Measurements from ENCODE around the gene ZC2HC1B.

The ZC2HC1B gene

GRCh38 chr6:143864234-143864633 lies at the start of gene ZC2HC1B:
Gene ZC2HC1B (plus strand): TSS chr6:143864474. CDS start chr6:143864540, 66 bp downstream.
- no peak within 1 kb of the TSS for H3K4me3 ChIP-seq (replicated peaks in 1 of 2; ENCODE audit: low read depth in 2 of 2, low read length in 2 of 2)
- TF ChIP-seq CTCF (IDR thresholded peaks at IDR 0.05; ENCODE audit: low read depth, low read length): no peak
- no peak for DNase-seq (ENCODE audit: low read depth in 2 of 2)

- no peak for TF ChIP-seq CTCF (IDR thresholded peaks at IDR 0.05; ENCODE audit: low read depth, low read length)
- DNase-seq (ENCODE audit: low read depth in 2 of 2): no peak
- H3K4me3 ChIP-seq (replicated peaks in 1 of 2; ENCODE audit: low read depth in 2 of 2, low read length in 2 of 2): no peak overlapping the region
These were observed 46.7 kb upstream of the ZC2HC1B start for GRCh38 chr6:143817621-143818020.

GRCh38 chr6:143821359-143821758 lies 42.9 kb upstream of the ZC2HC1B start:
- no peak overlapping the region for H3K4me3 ChIP-seq (replicated peaks in 1 of 2; ENCODE audit: low read depth in 2 of 2, low read length in 2 of 2)
- TF ChIP-seq CTCF (IDR thresholded peaks at IDR 0.05; ENCODE audit: low read depth, low read length): no peak
- no peak for DNase-seq (ENCODE audit: low read depth in 2 of 2)

GRCh38 chr6:143822584-143823024 lies 41.7 kb upstream of the ZC2HC1B start:
- DNase-seq (ENCODE audit: low read depth in 2 of 2): peak; percentile 54 to 70
- no peak for TF ChIP-seq CTCF (IDR thresholded peaks at IDR 0.05; ENCODE audit: low read depth, low read length)
- no peak overlapping the region for H3K4me3 ChIP-seq (replicated peaks in 1 of 2; ENCODE audit: low read depth in 2 of 2, low read length in 2 of 2)

GRCh38 chr6:143823548-143823947 lies 40.7 kb upstream of the ZC2HC1B start:
- no peak overlapping the region for H3K4me3 ChIP-seq (replicated peaks in 1 of 2; ENCODE audit: low read depth in 2 of 2, low read length in 2 of 2)
- peak in 1 of 2 donors; percentile 46 for DNase-seq (ENCODE audit: low read depth in 2 of 2)
- no peak for TF ChIP-seq CTCF (IDR thresholded peaks at IDR 0.05; ENCODE audit: low read depth, low read length)

- no peak for DNase-seq (ENCODE audit: low read depth in 2 of 2)
- H3K4me3 ChIP-seq (replicated peaks in 1 of 2; ENCODE audit: low read depth in 2 of 2, low read length in 2 of 2): no peak overlapping the region
- TF ChIP-seq CTCF (IDR thresholded peaks at IDR 0.05; ENCODE audit: low read depth, low read length): no peak
These were observed 35.7 kb upstream of the ZC2HC1B start for GRCh38 chr6:143828572-143828971.

- no peak for TF ChIP-seq CTCF (IDR thresholded peaks at IDR 0.05; ENCODE audit: low read depth, low read length)
- no peak for DNase-seq (ENCODE audit: low read depth in 2 of 2)
- H3K4me3 ChIP-seq (replicated peaks in 1 of 2; ENCODE audit: low read depth in 2 of 2, low read length in 2 of 2): no peak overlapping the region
These were observed 28.1 kb upstream of the ZC2HC1B start for GRCh38 chr6:143836150-143836549.
